ENCODE data around the gene CDH22.

The CDH22 gene

DNA sequence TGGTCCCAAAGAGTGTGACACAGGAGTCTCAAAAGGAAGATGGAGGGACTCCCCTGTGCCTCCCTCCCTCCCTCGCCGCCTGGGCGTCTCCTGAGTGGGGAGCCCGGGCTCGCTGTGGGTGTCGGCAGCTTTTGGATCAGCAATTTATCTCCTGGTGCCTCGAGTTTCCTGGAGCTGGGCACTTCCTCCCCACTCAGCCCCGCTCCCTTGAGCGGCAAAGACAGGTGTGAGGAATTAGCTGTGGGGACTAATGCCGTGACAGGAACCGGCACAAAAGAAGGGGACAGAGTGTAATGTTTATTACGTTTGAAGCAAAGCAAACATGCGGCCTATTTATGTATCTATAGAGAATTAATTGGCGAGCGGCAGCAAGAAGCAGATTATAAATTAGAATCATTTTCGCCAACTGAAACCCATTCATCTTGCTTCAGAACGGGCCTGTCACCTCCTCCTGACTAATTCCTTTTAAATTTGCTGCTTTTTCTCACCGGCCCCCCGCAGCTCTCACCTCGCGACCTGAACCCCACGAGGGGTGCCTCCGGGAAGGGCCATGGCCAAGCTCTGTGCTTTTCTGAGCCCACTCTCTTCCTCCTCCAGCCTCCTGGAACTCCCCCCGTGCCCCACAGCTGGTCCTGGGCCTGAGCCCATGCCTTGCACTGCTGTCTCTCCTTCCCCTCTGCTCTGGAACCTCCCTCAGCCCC, 8.8 kb upstream of the CDH22 start:
- Mint-ChIP-seq H3K4me3 (no peak overlapping the region), H3K36me3 (ENCODE audit: low read depth) (no peaks in the 10 kb centered on the region), H3K27ac (no peak overlapping the region), H3K9me3 (no peaks in the 10 kb centered on the region), H3K27me3 (ENCODE audit: low read depth) (peaks cover 68% of the 10 kb centered on the region), H3K4me1 (ENCODE audit: low read depth) (no peaks in the 10 kb centered on the region)

DNA sequence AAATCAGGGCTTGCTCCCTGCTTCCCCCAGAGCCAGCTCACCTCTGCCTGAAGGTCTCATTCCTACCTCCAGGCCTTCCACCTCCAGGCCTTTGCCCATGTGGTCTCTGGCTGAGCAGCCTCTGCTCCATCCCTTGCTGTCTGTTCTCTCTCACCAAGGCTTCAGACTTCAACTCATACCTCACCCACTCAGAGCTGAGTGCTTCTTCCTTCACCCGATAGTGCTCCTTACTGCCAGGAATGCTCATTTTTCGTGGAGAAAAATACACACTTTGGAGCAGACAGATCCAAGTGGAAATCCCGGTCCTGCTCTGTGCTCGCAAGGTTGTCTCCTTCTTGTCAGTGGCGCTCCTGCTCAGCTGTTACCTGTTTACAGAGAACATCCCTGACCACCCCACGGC, 7.0 kb upstream of the CDH22 start:
- Mint-ChIP-seq H3K27ac (no peak overlapping the region), H3K4me3 (no peak overlapping the region), H3K36me3 (ENCODE audit: low read depth) (no peaks in the 10 kb centered on the region), H3K9me3 (no peaks in the 10 kb centered on the region), H3K4me1 (ENCODE audit: low read depth) (no peaks in the 10 kb centered on the region), H3K27me3 (ENCODE audit: low read depth) (peaks cover 75% of the 10 kb centered on the region)

DNA sequence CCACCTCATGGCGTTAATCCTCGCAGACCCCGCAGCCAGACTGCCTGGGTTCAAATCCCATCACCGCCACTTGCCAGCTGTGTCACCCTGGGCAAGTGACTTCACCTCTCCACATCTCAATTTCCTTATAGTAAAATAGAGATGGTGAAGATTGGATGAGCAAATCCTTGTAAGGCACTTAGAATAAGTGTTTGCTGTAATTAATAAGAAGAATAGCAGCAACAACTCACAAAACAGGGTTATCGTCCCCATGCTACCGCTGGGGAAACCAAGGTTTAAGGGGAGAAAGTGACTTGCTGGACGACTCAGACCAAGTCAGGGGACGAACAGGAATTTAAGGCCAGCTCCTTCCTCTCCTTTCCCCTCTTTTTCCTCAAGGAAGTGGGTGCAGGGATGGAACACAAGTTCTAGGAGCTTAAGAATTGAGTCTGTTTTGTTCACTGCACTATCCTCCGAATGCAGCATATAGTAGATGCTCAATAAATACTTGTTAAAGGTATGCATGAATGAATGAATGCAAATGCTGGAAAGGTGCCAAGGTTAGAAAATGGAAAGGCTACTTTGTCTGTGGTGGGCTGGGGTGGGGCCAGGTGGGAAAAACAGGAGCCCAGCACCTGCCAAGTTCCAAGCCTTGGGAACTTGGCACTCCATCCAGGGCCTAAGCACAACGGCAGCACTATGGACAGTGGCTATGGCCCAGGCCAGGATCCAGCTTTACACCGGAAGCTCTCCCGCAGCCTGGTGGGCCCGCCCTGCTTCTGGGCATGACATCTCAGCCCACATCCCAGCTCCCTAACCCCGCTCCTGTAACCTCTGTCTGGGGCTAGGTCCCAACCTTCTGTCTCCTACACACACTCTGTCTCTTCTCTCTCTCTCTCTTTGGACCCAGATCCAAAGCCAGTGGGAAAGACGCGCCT, 4.9 kb upstream of the CDH22 start:
- H3K27ac Mint-ChIP-seq, result no peak overlapping the region
- no peaks in the 10 kb centered on the region for H3K9me3 Mint-ChIP-seq
- no peak overlapping the region for H3K4me3 Mint-ChIP-seq
- peaks cover 2% of the 10 kb centered on the region for H3K4me1 Mint-ChIP-seq (ENCODE audit: low read depth)
- H3K36me3 Mint-ChIP-seq (ENCODE audit: low read depth), result no peaks in the 10 kb centered on the region
- H3K27me3 Mint-ChIP-seq (ENCODE audit: low read depth), result peaks cover 84% of the 10 kb centered on the region

DNA sequence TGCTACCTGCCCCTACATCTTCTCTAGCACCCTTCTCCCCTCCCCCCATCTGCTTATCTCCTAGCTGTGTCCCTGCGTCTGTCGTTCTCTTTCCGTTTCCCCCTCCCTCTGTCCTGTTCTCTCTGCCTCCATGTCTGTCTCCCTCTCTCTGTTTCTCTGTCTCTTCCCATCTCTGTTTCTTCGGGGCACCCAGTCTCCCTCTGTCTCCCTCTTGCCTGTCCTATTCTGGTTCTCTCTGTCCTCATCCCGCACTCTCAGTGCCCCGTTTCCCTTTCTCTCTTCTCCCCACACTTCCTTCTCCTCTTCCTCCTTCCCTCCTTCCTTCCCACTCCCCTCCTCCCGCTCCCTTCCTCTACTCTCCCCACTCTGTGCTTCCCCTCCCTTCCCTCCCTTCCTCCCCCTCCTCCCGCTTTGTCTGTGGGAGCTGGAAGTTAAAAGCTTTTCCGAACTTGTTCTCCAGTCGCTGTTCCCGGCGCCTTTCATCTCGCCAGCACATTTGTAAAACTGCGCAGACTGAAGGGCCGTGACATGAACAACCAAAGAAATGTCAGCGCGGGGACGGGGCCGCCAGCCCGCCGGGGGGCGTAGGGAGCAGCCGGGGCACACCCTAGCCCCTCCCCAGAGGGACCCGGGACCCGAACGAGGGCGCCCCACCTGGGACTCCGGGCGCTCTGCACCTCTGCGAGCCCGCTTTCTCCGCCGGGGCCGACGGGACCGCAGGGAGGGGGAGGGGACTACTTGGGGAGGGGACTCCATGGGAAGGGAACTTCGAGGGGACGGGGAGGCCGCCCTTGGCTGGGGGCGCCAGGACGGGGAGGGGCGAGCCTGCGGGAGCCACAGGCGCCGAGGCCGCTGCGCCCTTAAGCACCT, 4.0 kb upstream of the CDH22 start:
- Mint-ChIP-seq H3K36me3 (ENCODE audit: low read depth) (no peaks in the 10 kb centered on the region), H3K4me3 (no peak overlapping the region), H3K27me3 (ENCODE audit: low read depth) (peaks cover 80% of the 10 kb centered on the region), H3K9me3 (no peaks in the 10 kb centered on the region), H3K27ac (no peak overlapping the region), H3K4me1 (ENCODE audit: low read depth) (peaks cover 2% of the 10 kb centered on the region)

DNA sequence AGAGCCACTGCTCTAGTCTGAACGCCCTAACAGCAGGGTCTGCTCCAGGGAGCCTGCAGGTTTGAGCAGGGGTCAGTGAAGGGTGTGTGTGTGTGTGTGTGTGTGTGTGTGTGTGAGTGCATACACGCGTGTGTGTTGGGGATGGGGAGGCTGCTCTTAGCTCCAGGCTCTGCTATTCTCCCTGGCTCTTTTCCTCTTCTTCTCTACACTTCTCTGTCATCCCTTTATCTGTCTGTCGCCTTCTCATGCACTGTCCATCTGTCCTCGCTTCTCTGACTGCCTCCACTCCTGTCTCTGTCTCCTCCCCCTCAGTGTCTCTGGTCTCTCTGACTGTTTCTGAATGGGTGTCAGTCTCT, 3.4 kb upstream of the CDH22 start:
- Mint-ChIP-seq H3K27ac (no peak overlapping the region), H3K36me3 (ENCODE audit: low read depth) (no peaks in the 10 kb centered on the region), H3K27me3 (ENCODE audit: low read depth) (peaks cover 80% of the 10 kb centered on the region), H3K4me1 (ENCODE audit: low read depth) (peaks cover 5% of the 10 kb centered on the region), H3K9me3 (no peaks in the 10 kb centered on the region), H3K4me3 (no peak overlapping the region)

DNA sequence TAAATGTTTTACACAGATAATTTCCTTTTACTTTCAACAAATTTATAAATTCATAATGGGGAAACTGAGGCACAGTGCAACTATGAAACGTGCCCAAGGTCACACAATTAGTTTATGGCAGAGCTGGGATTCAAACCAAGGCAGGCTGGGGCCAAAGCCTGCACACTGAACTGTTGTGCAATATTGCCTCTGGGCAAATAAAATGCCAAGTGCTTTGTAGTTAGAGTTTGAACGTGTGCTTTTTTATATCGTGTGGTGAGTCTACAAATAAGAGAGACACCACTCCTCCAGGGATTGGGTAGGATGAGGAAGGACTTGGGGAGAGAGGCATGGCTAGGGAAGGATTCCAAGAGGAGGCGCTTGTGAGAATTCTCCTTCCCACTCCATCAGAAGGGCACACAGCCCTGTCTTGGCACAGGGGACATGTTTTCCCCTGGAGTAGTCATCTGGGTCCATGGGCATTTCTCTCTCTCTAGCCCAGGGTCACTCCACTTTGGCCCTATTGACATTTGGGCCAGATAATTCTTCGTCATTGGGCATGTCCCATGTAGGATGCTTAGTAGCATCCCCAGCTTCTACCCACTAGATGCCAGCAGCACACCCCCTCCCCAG, 2.8 kb upstream of the CDH22 start:
- Mint-ChIP-seq H3K4me3 (no peak overlapping the region), H3K36me3 (ENCODE audit: low read depth) (no peaks in the 10 kb centered on the region), H3K4me1 (ENCODE audit: low read depth) (peaks cover 6% of the 10 kb centered on the region), H3K9me3 (no peaks in the 10 kb centered on the region), H3K27ac (no peak overlapping the region), H3K27me3 (ENCODE audit: low read depth) (peaks cover 82% of the 10 kb centered on the region)

DNA sequence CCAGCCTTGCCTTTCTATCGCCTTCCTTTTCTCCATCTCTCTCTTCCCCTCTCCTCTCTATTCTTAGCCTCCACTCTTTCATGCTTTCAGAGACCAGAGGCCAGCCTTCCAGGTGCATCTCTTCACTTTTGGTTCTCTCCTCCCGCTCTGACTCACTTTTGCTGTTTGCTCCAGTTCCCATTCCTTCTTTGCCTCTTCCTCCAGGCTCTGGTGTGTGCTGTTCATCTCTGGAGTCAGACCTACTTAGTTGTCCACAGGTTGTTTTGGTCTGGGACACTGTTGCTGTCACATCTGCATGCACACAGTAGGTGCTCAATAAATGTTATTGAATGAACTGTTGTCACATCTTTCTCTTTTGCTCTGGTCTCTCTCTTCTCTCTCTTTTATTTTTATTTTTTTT, 1.6 kb upstream of the CDH22 start:
- Mint-ChIP-seq H3K36me3 (ENCODE audit: low read depth) (no peaks in the 10 kb centered on the region), H3K4me1 (ENCODE audit: low read depth) (peaks cover 6% of the 10 kb centered on the region), H3K27me3 (ENCODE audit: low read depth) (peaks cover 82% of the 10 kb centered on the region), H3K4me3 (peak overlapping the region; percentile 6), H3K27ac (no peak overlapping the region), H3K9me3 (no peaks in the 10 kb centered on the region)

DNA sequence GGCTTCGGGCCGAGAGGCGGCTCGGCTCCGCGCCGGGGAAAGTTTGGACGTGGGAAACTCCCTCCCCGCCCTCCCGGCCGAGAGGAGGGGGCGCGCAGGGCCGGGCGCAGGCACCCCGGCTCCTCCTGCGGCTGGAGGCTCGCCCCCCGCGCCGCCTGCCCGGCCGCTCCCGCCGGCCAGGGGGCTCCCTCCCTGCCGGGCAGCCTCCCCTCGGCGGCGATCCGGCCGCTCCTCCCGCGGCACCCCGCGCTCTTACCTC, 370 bp downstream of the CDH22 start:
- no peak overlapping the region for H3K4me3 Mint-ChIP-seq
- peaks cover 6% of the 10 kb centered on the region for H3K4me1 Mint-ChIP-seq (ENCODE audit: low read depth)
- peaks cover 77% of the 10 kb centered on the region for H3K27me3 Mint-ChIP-seq (ENCODE audit: low read depth)
- H3K27ac Mint-ChIP-seq, result no peak overlapping the region
- no peaks in the 10 kb centered on the region for H3K36me3 Mint-ChIP-seq (ENCODE audit: low read depth)
- H3K9me3 Mint-ChIP-seq, result no peaks in the 10 kb centered on the region

DNA sequence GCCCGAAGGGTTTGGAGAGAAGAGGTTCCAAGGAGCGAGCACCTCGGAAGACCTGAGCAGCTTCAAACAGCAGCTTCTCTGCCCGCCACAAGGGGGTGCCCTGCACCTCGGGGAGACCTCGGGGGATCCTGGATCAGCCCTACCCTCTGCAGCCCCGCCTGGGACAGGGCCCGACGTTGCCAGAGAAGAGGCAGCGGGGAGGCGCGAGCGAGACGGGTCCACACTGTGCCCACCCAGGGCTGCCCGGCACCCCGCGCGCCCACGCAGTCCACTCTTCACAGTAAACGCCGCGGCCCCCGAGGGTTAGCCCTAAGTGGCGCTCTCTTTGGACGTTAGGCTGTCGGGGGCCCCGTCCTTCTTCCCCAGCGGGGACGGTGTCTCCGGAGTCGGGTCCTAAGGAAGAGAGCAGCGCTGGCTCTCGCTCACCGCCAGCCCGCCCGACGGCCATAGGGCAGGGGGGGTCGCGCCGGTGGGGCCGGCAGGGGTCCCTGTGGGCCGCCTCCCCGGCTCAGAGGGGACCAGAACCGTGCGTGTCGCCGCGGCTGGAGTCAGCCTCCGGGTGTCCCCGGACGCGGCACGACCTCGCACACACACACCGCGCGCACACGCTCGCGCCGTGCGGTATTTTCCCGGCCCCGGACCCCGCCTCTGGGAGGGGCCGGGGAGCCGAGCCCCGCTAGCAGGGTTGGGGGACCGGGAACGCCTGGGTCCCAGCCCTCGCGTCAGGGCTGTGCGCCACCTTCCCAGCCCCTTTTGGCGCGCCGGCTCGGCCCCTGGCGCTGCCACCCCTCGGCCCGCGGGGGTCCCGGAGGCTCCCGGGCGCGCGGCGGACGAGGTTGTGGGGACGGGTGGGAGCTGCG, 929 bp downstream of the CDH22 start:
- Mint-ChIP-seq H3K27ac (no peak overlapping the region), H3K4me1 (ENCODE audit: low read depth) (peaks cover 6% of the 10 kb centered on the region), H3K27me3 (ENCODE audit: low read depth) (peaks cover 78% of the 10 kb centered on the region), H3K36me3 (ENCODE audit: low read depth) (no peaks in the 10 kb centered on the region), H3K9me3 (no peaks in the 10 kb centered on the region), H3K4me3 (peak overlapping the region; percentile 30)

DNA sequence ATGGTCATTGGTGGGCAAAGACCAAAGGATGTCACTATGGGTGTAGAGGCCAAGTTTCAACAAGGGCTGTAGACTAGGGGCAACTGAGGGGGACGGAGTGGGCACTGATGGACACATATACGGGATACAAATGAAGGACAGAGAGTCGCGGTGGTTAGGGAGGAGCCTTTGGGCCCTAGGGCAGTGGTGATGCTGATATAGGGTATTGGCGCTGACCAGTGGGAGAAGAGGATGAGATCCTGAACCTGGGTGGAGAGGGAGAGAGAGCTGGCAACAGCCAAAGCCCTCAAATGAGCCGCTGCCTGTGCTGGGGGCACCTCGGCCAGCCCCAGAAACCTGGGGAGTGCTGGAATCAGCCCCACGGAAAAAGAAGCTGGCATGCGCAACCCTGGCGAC, 1.6 kb downstream of the CDH22 start:
- no peak overlapping the region for H3K27ac Mint-ChIP-seq
- peaks cover 6% of the 10 kb centered on the region for H3K4me1 Mint-ChIP-seq (ENCODE audit: low read depth)
- no peaks in the 10 kb centered on the region for H3K36me3 Mint-ChIP-seq (ENCODE audit: low read depth)
- H3K27me3 Mint-ChIP-seq (ENCODE audit: low read depth), result peaks cover 72% of the 10 kb centered on the region
- no peaks in the 10 kb centered on the region for H3K9me3 Mint-ChIP-seq
- H3K4me3 Mint-ChIP-seq, result peak overlapping the region; percentile 52

DNA sequence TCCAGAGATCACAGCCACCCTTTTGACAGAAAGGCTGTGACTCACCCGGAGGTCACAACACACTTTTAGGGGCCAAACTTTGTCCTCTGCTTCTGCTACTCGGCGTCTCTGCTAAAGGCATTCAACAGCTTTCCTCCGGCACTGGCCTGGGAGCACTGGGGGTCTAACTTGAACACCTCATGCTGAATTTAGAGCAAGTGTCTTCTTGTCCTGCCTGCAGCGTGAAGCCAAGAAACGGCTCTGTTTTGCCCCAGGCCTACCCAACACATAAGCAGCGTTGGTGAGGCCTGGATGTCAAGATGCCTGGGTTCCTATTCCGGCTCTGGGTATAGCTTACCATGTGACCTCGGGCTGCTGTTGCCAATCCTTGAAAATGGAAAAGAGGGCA, 2.3 kb downstream of the CDH22 start:
- Mint-ChIP-seq H3K4me3 (no peak overlapping the region), H3K27me3 (ENCODE audit: low read depth) (peaks cover 64% of the 10 kb centered on the region), H3K36me3 (ENCODE audit: low read depth) (no peaks in the 10 kb centered on the region), H3K27ac (no peak overlapping the region), H3K9me3 (no peaks in the 10 kb centered on the region), H3K4me1 (ENCODE audit: low read depth) (peaks cover 6% of the 10 kb centered on the region)

DNA sequence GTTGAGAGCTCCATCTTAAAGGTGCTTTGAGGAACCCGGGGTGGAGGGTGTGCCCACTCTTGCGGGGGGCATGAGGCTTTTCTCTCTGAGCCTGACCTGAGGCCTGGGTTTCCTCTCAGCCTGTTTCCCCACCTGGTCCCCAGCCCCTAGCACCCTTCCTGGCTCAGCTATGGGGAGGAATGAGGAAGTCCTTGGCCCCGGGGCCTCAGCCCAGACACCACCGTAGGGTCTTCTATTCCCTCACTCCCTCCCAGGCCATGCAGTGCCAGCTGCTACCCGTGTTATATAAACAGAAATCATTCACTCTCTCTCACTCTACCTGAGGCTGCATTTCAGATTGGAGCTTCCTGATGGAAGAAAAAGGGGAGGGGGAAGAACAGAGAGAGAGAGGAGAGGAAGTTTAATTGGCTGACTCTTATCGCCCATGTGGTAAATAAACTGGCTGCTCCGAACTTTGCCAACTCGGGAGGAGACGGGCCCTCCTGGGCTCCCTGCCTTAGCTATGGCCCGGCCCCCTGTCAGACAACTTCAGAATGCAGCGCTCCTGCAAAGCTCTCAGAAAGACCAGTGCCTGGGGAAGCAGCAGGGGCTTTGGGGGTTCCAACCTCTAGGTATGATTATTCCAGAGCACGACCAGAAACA, 2.8 kb downstream of the CDH22 start:
- no peak overlapping the region for H3K4me3 Mint-ChIP-seq
- no peaks in the 10 kb centered on the region for H3K36me3 Mint-ChIP-seq (ENCODE audit: low read depth)
- no peak overlapping the region for H3K27ac Mint-ChIP-seq
- no peaks in the 10 kb centered on the region for H3K9me3 Mint-ChIP-seq
- peaks cover 59% of the 10 kb centered on the region for H3K27me3 Mint-ChIP-seq (ENCODE audit: low read depth)
- H3K4me1 Mint-ChIP-seq (ENCODE audit: low read depth), result peaks cover 6% of the 10 kb centered on the region

DNA sequence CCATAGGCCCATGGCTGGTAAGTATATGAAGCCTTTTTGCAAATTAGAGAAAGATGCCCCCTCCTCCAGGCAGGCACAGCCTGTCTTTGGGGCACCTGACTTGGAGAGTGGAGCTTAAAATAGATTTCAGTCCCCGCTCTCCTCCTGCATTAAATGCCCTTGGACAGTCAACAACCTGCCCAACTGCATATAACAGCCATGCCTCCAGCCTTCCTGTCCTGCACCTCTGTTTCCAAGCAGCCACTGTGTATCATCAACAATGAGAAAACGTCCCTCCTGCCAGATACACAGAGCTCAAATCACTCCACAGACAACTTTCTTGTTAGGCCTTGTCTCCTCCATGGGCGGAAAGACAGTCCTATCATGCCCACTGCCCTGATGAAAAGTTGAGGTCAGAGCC, 3.4 kb downstream of the CDH22 start:
- Mint-ChIP-seq H3K27me3 (ENCODE audit: low read depth) (peaks cover 53% of the 10 kb centered on the region), H3K36me3 (ENCODE audit: low read depth) (no peaks in the 10 kb centered on the region), H3K4me1 (ENCODE audit: low read depth) (peaks cover 6% of the 10 kb centered on the region), H3K4me3 (no peak overlapping the region), H3K9me3 (no peaks in the 10 kb centered on the region), H3K27ac (no peak overlapping the region)

Data from T-helper 1 cell treated with Interleukin-12 subunit alpha and Interleukin-12 subunit beta and Interleukin-4 antibody, amounts not matched to agents 30 μg/mL and 1 μg/mL, for 36 hours (primary cell).